ENCODE results near the gene CEP135. TPM values are rescaled to one million over a fixed set of nuclear protein-coding genes. Genes with fewer than 3 reads are reported as not detected.

Gene CEP135
- polyA plus RNA-seq, 1 donor (not counting 4 experiments of a cell fraction or from before 2014, with no cell fraction given), result 5.4 TPM

- H3K36me3 ChIP-seq (ENCODE audit: control insufficient read depth in 2 of 2, extremely low read depth in 1 of 2, insufficient read depth in 2 of 2, low read length in 2 of 2), result peaks cover 3 to 7% of the 10 kb centered on the region in 2 experiments
- TF ChIP-seq, protein P1, sequence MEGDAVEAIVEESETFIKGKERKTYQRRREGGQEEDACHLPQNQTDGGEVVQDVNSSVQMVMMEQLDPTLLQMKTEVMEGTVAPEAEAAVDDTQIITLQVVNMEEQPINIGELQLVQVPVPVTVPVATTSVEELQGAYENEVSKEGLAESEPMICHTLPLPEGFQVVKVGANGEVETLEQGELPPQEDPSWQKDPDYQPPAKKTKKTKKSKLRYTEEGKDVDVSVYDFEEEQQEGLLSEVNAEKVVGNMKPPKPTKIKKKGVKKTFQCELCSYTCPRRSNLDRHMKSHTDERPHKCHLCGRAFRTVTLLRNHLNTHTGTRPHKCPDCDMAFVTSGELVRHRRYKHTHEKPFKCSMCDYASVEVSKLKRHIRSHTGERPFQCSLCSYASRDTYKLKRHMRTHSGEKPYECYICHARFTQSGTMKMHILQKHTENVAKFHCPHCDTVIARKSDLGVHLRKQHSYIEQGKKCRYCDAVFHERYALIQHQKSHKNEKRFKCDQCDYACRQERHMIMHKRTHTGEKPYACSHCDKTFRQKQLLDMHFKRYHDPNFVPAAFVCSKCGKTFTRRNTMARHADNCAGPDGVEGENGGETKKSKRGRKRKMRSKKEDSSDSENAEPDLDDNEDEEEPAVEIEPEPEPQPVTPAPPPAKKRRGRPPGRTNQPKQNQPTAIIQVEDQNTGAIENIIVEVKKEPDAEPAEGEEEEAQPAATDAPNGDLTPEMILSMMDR (optimal IDR thresholded peaks at IDR 0.05 in 1 of 3, IDR thresholded peaks at IDR 0.05 in 1 of 3, conservative IDR thresholded peaks at IDR 0.05 in 1 of 3; ENCODE audit: extremely low read depth in 1 of 3, insufficient read depth in 2 of 3, low read length in 3 of 3), result no peak
- no peaks in the 10 kb centered on the region for H3K79me2 ChIP-seq (ENCODE audit: control insufficient read depth, insufficient read depth, low read length)
- no peak overlapping the region for H3K27ac ChIP-seq (ENCODE audit: control insufficient read depth, insufficient read depth, low read length)
- FAIRE-seq, result no peak
- no peaks in the 10 kb centered on the region for H4K20me1 ChIP-seq (ENCODE audit: control insufficient read depth, extremely low read depth, insufficient read depth, low read length)
- no peak overlapping the region for H3K4me2 ChIP-seq (ENCODE audit: control insufficient read depth, extremely low read depth, insufficient read depth, low read depth, low read length)
- H3K27me3 ChIP-seq (ENCODE audit: control insufficient read depth, extremely low read depth, insufficient read depth, low read length), result no peaks in the 10 kb centered on the region
- no peaks in the 10 kb centered on the region for H3K4me1 ChIP-seq (ENCODE audit: control insufficient read depth, extremely low read depth, insufficient read depth, low read length)
- DNase-seq (ENCODE audit: low read depth, low spot score), result no peak
- dilution Hi-C loops (cut with MboI; ENCODE audit: extremely low pct_ligation_motif_present, low sequenced_read_pairs), result no loop called here
- H3K9me3 ChIP-seq (ENCODE audit: control insufficient read depth, low read depth, low read length), result no peaks in the 10 kb centered on the region
- no peak overlapping the region for H2AFZ ChIP-seq (ENCODE audit: control insufficient read depth, low read length)
- H3K4me3 ChIP-seq (ENCODE audit: control insufficient read depth in 2 of 3, extremely low read depth in 1 of 3, insufficient read depth in 2 of 3, low read depth in 1 of 3, low read length in 3 of 3), result no peak overlapping the region
- H3K9ac ChIP-seq (ENCODE audit: control insufficient read depth, extremely low read depth, insufficient read depth, low read length), result no peak overlapping the region
- no peaks in the 10 kb centered on the region for H3K9me1 ChIP-seq (ENCODE audit: control insufficient read depth, extremely low read depth, insufficient read depth, low read length)
These were observed 30.8 kb downstream of the CEP135 start for GRCh38 chr4:55979562-55979961.

- Histone ChIP-seq H3K9ac (ENCODE audit: control insufficient read depth, extremely low read depth, insufficient read depth, low read length) (no peak overlapping the region), H3K27ac (ENCODE audit: control insufficient read depth, insufficient read depth, low read length) (no peak overlapping the region), H3K36me3 (ENCODE audit: control insufficient read depth in 2 of 2, extremely low read depth in 1 of 2, insufficient read depth in 2 of 2, low read length in 2 of 2) (peaks cover 4 to 5% of the 10 kb centered on the region in 2 experiments), H3K4me1 (ENCODE audit: control insufficient read depth, extremely low read depth, insufficient read depth, low read length) (no peaks in the 10 kb centered on the region), H4K20me1 (ENCODE audit: control insufficient read depth, extremely low read depth, insufficient read depth, low read length) (no peaks in the 10 kb centered on the region), H3K9me3 (ENCODE audit: control insufficient read depth, low read depth, low read length) (no peaks in the 10 kb centered on the region), H3K4me2 (ENCODE audit: control insufficient read depth, extremely low read depth, insufficient read depth, low read depth, low read length) (no peak overlapping the region), H3K4me3 (ENCODE audit: control insufficient read depth in 2 of 3, extremely low read depth in 1 of 3, insufficient read depth in 2 of 3, low read depth in 1 of 3, low read length in 3 of 3) (no peak overlapping the region), H3K9me1 (ENCODE audit: control insufficient read depth, extremely low read depth, insufficient read depth, low read length) (no peaks in the 10 kb centered on the region), H3K27me3 (ENCODE audit: control insufficient read depth, extremely low read depth, insufficient read depth, low read length) (no peaks in the 10 kb centered on the region), H2AFZ (ENCODE audit: control insufficient read depth, low read length) (no peak overlapping the region), H3K79me2 (ENCODE audit: control insufficient read depth, insufficient read depth, low read length) (no peaks in the 10 kb centered on the region)
- DNase-seq (ENCODE audit: low read depth, low spot score), result no peak
- TF ChIP-seq, protein P1 (optimal IDR thresholded peaks at IDR 0.05 in 1 of 3, IDR thresholded peaks at IDR 0.05 in 1 of 3, conservative IDR thresholded peaks at IDR 0.05 in 1 of 3; ENCODE audit: extremely low read depth in 1 of 3, insufficient read depth in 2 of 3, low read length in 3 of 3), result no peak
- TF ChIP-seq EZH2 (IDR thresholded peaks at IDR 0.05; ENCODE audit: low read length), result no peak
- no peak for FAIRE-seq
- dilution Hi-C loops (cut with MboI; ENCODE audit: extremely low pct_ligation_motif_present, low sequenced_read_pairs), result no loop called here
These were observed 32.0 kb downstream of the CEP135 start for GRCh38 chr4:55980725-55981124.

All from keratinocyte (primary cell).